Kasumi-1 (cell line): Measurements from ENCODE around the gene NUP58.

Experiments
- DNase-seq, 2 experiments: peaks; one replicate each; lab custom pipeline; 2025; lab: John Stamatoyannopoulos, UW

NUP58 gene, protein sequence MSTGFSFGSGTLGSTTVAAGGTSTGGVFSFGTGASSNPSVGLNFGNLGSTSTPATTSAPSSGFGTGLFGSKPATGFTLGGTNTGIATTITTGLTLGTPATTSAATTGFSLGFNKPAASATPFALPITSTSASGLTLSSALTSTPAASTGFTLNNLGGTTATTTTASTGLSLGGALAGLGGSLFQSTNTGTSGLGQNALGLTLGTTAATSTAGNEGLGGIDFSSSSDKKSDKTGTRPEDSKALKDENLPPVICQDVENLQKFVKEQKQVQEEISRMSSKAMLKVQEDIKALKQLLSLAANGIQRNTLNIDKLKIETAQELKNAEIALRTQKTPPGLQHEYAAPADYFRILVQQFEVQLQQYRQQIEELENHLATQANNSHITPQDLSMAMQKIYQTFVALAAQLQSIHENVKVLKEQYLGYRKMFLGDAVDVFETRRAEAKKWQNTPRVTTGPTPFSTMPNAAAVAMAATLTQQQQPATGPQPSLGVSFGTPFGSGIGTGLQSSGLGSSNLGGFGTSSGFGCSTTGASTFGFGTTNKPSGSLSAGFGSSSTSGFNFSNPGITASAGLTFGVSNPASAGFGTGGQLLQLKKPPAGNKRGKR

GRCh38 chr13:25301347-25302113 is at the start of gene NUP58:
TSS of gene NUP58 (plus strand) at chr13:25301625. CDS start at chr13:25301774, 149 bp downstream.
- peak; percentile 56 to 75 for DNase-seq

DNA sequence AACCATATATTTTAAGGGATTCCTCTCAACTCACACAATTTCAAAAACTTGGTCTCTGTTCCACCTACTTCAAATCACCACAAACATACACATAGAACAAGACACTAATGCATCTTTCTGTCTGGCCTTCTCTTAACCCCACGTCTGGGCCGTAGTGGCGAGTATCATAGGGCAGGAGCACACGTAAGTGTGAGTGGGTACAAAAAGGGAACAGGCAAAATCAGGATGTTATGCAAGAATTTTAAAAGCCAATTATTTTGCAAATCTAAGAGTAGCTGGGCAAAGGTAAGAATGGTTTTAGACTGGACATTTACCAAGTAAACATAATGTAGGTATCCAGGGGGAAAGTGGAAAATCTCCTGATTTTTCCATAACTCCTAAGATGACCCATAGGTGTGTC is 49.2 kb upstream of the NUP58 start:
- no peak for DNase-seq

- no peak for DNase-seq
Observed at GRCh38 chr13:25252752-25253151, 48.7 kb upstream of the NUP58 start.

DNA sequence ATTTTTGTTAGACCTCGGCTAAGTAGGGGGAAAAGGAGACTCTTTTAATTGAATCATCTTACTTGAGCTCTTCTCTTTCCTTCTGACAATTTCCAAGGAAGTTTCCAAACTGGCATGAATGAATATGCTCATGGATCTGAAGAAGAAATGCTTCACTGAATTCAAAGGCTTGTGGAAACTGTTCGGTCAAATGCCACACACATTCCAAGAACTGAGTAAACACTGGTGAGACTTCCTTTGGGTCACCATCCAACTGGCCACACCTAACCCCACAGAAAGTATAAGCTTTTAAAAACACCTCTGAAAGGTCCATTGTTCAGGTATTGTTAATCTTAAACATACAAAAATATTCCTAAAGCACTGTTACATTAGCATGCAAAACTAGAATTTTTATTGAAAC is 47.7 kb upstream of the NUP58 start:
- DNase-seq, result no peak

DNA sequence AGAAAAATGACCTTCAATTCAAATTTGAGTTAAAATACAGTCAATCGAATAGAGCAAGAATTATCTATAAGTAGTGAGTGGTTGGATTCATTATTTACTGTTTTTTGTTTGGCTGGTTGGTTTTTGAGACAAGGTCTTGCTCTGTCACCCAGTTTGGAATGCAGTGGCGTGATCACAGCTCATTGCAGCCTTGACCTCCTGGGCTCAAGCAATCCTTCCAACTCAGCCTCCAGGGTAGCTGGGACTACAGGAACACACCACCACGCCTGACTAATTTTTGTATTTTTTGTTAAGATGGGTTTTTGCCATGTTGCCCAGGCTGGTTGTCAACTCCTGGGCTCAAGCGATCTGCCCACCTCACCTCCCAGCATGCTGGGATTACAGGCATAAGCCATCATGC is 39.2 kb upstream of the NUP58 start:
- DNase-seq, result no peak

DNA sequence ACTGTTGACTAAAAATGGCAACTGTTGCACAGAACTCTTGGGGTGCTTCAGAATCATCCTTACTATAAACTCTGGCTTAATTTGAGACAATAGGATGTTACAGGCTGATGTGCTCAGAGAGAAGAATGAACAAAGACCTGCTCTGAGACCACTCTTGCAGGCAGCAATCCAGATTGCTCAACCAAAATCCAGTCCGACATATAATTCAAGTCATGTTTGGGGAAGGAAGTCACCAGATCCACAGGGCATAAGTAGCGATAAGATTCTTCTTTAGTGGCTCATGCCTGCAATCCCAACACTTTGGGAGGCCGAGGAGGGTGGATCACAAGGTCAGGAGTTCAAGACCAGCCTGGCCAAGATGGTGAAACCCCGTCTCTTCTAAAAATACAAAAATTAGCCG is 34.7 kb upstream of the NUP58 start:
- DNase-seq, result no peak

- DNase-seq, result peak in 1 of 2 experiments; percentile 11
Observed at GRCh38 chr13:25267715-25268114, 33.7 kb upstream of the NUP58 start.

- DNase-seq, result no peak
Observed at GRCh38 chr13:25268561-25268960, 32.9 kb upstream of the NUP58 start.

DNA sequence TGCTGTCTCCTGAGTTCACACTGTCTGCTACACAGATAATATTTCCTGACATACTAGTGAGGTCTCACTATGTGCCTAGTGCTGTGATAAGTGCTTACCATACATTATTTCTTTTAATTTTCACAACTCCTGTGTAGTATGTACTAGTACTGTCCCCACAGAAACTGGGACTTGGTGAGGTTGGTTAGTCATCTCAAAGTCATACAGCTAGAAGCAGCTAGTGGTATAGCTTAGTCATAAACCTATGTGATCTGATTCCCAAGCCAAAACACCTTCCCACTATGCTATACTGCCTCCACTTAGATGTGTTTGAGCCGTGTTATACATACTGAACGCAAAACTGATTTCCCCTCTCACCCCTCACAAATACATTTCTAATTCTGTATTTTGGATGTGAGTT is 24.7 kb upstream of the NUP58 start:
- DNase-seq, result no peak

DNA sequence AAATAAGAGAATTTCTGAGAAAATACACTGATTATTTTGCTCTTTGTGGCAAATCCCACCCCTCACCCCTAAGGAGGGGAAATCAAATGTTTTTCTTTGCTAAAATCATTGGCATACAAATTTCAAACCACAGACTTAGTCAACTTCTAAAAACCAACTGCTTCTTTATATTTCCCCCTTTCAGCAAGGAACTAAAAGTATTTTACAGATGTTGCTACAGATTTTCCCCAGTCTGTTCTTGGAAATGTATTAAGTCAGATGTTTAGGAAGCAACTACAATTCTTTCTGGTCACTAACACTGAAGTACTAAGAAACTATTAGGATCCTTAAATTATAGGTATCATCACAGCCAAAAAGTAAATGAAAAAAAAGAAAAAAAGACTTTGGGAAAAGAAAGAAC is 21.0 kb upstream of the NUP58 start:
- no peak for DNase-seq

DNA sequence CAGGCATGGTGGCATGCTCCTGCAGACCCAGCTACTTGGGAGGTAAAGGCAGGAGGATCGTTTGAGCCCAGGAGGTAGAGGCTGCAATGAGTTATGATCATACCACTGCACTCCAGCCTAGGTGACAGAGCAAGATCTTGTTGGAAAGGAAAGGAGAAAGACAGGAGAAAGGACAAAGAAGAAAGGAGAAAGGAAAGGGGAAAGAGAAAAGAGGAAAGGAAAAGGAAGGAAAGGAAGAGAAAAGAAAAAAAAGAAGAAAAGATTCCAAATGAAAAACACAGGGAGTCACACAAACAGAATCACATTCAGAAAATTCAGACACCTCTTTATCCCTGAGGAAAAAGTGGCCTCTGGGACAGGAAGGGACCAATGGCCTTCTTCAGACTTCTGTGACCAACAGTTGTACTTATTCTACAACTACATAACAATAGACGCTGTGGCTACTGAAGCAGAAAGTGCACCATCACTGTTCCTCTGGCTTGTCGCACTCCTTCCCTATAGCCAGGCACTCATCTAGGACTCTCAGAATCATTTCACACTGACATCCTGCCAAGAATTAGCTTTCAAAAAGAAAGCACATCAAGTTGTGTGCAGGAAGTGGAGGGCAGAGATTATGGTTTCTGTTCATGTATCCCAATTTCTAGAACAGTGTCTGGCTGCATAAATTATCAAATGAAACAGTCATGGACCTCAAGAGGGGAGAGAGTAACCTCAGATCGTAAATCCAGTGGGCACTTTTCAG is 20.1 kb upstream of the NUP58 start:
- no peak for DNase-seq

- DNase-seq, result no peak
Observed at GRCh38 chr13:25281935-25282332, 19.5 kb upstream of the NUP58 start.

DNA sequence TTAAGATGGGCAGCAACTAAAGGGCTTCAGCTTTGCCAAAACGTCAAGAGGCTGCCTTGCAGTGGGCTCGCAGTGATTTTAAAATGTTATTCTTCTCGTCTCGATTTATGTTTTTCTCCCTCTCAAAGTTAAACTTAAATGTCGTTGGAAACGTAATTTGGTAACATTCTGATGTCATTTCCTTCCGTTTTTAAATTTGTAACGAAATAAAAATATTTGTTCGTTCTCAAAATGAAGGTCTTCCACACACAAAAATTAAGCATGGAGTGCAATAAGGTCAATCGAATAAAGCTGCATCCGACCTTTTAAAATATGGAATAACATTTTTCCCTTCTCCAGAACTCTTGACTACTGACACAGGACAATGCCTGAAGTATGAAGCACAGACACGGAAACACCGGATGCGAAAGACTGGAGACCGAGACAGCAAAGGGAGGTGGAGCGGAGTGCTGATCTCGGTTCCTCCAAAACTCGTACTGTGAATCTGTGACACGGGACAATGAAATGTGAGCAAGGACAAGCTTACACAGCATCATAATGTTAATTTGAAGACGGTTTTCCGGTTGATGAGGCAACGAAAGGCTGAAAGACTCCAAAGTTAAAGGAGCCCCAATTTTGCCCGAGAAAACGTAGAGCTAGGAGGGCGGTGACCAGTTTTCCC is 15.0 kb upstream of the NUP58 start:
- DNase-seq, result peak in 1 of 2 experiments; percentile 3

DNA sequence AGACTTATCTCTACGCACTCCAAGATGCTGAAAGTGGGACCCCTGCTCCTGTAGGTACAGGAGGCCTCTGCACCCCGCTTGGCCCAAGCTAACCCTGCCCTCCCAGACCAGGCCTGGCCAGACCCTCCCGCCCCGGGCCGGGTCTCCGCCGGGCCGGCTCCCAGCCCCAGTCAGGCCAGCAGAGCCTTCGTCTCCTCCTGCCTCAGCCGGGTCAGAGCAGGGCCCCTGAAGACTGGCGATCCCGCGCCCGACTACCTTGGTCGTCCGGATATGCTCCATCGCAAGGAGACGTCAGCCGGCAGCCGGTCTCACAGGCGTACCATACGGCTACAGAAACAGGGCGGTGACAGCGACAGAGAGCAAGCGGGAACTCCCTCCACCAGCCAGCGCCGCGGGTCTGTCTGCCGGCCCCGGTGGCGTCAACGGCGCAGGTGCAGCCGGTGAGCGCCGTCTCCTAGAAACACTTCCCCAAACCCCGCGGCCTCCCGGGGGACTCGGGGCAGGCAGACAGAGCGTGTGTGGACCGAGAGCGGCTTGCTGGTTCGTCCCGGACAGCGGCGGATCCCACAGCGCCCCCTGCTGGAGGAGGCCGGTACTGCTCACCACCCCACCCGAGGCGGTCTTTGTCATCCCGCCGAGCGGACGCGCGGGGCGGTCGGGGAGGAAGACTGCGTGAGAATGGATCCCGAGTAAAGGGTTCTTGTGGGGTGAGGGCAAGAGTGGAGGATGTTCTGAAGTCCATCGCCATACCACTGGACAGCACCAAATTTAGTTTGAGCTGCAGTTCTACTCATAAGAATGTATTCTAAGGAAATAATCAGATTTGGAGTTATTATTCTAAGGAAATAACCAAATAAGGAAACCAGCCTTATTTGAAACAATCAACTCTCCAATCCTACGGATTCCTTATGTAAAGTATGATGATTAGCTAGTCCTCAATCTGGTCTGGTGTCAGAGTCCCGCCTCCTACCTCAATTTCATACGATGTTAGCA is 14.2 kb upstream of the NUP58 start, which contains the start of gene MTMR6:
TSS of gene MTMR6 (minus strand) at position 520 of the 993 bp plus-strand sequence. CDS start at position 279, 241 bp downstream.
- peak; percentile 60 to 70 for DNase-seq

GRCh38 chr13:25288966-25289365 is 12.5 kb upstream of the NUP58 start:
- peak in 1 of 2 experiments; percentile 1 for DNase-seq

GRCh38 chr13:25291691-25292090 is 9.7 kb upstream of the NUP58 start:
- DNase-seq, result no peak

DNA sequence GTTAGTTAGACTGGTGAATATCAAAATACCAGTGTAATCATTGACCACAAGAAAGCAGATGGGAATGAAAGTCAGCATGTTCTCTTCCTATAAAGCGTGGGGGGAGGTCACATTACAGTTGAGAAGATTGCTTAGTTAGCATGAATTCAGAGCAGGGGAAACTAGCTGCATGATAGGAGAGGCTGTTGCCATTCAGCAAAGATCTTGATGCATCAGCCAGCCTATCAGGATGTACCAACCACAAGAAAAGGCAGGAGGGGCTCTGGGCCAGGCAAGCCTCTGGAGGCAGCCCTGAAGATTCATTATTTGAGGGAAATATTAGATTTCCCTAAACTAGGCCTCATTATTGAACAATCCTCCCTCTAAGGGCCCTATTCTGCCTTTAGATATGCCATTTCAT is 9.1 kb upstream of the NUP58 start:
- peak; percentile 19 to 22 for DNase-seq

DNA sequence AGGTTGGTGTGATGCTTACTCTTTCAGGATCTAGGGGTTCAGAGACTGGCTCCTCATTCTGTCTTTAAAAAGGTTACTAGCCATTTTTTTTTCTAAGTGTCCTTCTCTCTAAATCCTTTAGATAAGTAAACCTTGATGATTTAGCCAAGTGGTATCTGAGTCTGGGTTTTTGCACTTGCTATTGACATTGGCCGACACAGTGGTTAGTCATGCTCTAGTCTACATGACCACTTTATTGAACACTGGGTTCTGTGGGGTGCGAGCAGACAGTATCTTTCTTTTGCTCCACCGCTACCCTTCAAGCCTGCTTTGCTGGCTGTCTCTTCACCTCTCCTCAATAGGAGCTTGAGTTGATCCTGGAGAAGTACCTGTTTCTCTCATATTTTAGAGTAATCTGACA is 6.2 kb upstream of the NUP58 start:
- DNase-seq, result no peak

- no peak for DNase-seq
Observed at GRCh38 chr13:25295701-25296100, 5.7 kb upstream of the NUP58 start.

DNA sequence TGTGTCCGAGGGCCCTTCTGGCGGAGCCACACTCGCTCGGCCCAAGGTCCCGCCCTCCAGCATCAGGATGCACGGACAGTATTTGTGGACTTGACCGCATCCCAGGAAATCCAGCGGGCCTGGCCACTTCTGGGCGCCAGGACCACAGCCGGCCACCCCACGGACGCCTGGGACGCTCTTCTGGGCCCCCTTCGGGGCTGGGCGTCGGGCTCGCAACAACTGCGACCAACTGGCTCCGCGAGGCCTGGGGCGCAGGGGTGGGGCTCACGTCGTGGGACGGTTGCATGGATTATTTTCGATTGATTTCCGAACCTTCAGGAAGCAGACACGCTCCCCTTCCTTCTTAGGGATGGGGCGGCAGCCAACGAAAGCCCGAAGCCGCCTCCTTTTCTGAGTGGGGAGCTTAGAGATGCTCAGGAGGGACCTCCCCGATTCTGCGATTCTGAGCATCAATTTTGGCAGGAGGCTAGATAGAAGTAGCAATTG is 521 bp upstream of the NUP58 start:
- DNase-seq, result no peak
